DMS 273 (cell line): ENCODE measurements around the gene TFEB.

Source experiments
- DNase-seq: peaks from one replicate; lab custom pipeline; 2025; ENCODE audit not compliant: unreplicated experiment; lab: John Stamatoyannopoulos, UW

The TFEB gene

GRCh38 chr6:41692080-41692675, 43.2 kb downstream of the TFEB start:
- no peak for DNase-seq

DNA sequence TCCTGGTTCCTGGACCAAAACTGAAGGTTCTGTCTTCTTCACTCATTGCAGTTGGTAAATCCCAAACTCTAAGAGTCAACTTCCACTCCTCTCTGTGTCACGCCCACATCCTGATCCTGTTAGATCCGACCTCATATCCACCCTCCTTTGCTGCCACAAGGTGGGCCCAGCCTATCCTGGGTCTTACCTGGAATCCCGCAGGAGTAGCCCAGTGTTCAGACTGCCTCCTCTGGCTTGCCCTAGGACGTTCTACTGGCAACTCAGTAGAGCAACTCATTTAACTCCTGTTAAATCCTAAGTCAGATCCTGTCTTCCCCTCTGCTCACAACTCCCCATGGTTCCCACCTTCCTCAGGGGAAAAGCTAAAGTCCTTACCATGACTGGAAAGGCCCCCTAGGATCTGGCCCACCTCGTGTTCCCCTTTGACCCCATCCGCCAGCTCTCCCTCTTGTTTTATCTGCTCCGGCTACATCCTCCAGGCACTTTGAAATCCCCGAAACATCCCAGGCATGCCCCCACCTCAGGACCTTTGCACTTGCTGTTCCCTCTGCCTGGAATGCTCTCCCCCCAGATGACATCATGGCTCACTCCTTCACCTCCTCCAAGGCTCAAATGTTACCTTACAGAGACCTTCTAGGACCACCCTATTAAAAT, 43.9 kb downstream of the TFEB start:
- DNase-seq, result no peak

- no peak for DNase-seq
These were observed 44.7 kb downstream of the TFEB start for GRCh38 chr6:41690541-41691330.

DNA sequence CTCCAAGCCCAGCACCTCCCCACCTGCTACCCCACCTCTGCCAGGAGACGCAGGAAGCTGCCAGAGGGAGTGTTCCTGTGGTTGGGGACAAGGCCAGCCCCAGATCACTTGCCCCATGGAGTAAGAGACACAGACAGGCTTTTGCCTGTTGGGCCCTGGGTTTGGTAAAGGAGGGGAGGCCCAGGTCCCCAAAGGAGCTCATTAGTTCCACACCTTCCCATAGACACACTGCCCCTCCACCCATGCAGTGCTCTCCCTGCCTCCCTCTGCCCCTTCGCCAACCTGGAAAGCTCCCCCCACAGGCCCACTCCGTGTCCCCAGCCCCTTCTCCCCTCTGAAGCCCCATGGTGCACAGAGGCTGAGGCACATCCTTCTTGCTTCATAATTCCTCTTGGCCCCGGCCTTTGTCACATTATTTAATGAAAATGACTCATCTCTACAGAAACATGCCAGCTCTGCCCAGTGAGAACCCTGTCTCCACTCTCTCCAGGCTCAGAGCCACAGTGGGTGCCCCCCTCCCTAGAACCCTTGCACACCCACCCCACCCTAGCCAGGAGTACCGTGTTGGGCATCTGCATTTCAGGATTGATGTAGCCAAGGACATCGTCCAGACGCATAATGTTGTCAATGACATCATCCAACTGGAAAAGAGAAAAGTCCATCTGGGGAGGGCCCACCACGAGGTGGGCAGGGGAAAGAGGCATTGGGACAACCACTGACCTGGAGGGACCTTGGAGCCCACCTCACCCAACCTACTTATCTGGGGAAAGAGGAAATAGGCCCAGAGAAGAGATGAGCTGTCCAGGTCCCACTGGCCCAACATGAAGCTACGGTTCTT, 46.0 kb downstream of the TFEB start:
- no peak for DNase-seq

DNA sequence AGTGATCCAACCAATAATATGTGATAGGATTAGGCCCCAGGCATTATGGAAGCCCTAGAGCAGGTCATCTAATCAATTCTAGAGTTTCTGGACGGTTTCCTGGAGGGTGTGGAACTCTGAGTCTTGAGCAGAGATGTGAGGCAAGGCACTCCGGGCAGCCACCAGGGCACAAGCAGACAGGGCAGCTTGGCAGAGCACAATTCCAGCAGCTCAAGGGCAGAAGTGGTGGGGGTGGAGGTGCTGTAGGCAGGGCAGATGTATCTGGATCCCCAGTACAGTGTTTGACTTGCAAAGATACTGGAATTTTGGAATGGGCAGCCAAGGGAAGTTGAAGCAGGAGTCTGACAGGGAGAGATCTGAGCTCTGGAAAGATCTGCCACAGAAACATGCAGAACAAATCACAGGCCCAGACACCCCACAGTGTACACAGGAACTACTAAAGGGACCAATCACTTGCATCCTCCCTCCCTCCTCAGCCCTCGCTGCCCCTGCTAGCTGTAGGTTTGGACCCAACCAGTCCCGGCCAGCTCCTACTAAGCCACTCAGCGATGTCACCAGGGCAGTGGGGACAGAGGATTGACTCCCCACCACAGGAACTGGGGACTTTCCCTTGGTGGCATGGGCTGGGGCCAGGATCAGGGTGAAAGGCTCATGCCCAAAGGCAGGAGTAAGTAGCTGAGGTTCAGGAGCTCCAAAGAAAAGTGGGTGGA, 47.0 kb downstream of the TFEB start:
- no peak for DNase-seq

DNA sequence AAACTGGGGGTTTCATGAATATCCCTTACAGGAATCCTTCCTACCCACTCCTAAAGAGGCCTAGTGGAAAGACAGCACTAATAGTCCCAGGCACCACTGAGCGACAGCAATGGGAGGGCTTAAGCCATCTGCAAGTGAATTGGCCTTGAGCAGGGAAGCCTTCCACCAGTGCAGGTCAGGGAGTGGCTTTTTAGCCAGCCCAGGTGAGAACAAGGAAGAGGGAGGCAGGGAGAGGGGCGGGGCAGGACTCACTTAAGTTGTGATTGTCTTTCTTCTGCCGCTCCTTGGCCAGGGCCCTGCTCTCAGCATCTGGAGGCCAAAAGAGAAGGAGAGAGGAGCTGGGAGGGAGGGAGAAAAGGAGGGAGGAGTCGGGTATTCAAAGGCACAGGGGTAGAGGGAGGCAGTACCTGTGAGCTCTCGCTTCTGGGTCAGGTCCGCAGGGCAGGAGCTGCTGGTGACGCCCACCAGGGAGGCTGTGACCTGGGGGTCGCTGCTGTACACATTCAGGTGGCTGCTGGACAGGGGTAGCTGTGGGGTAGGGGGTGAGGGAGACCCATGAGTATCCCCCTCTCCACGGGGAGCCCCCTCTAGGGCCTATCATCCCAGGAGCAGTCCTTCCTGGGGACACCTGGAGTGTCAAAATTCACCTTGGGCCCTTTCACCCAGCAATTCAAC, 47.8 kb downstream of the TFEB start:
- DNase-seq, result no peak

DNA sequence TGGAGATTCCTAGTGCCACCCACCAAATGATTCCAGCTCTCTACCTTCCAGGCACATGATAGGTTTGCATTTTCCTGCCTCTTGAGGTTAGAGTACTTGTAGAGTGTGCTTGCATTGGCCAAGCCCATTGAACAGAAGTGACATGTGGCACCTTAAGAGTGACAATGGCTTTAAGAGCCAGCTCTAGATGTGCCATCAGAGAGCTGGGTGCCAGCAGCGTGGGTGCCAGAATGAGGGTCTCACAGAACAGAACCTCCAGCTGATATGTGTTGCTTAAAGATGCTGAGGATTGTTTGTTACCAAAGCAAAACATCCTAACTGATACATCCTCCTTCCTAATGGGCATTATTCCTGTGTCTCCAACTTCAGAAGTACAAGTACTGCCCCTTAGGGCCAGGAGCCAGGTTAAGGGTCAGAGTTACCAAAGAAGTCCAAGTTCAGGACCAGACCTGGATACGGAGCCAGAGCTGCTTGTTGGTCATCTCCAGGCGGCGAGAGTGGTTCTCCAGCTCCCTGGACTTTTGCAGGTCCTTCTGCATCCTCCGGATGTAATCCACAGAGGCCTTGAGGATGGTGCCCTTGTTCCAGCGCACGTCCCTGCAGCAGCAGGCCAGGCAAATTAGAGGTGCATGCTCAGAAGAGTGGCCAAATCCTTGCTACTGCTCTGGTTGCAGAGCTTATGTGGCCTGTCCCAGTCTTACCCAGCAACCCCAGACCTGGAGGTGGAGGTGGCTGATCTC, 49.6 kb downstream of the TFEB start:
- DNase-seq, result no peak

DNA sequence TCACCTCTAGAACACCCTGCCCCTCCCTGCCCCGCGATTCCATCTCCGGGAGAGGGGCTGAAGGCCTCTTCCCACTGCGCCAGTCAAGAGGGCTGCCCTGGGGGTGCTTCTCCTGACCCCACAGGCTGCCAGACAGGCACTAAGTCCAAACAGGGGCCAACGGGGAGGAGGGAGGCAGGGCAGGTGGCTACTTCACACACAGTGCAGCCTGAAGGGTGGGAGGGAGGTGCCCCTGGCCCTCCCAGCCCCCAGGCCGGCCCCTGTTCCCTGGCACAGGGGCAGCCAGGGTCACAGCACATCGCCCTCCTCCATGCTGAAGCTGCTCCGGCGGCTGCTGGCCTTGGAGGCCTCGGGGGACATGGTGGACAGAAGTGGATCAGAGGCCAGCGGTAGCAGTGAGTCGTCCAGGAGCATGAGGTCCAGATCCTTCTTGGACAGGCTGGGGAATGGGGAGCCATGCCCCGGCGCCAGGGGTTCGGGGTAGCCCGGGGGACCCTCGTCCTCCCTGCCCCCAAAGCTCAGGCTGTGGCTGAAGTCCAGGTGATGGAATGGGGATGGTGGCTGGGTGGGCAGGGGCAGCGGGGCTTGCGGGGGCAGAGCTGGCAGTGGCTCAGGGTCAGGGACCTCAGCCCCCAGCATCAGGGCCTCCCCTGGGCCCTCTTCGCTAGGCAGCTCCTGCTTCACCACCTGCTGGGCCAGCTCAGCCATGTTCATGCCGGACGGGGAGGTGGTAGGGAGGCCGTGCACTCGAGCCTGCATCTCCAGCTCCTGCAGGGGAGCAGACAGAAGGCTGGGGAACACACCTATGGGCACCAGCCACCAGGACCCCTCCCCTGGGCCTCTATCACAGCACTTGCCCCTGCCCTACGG, 50.9 kb downstream of the TFEB start:
- no peak for DNase-seq

DNA sequence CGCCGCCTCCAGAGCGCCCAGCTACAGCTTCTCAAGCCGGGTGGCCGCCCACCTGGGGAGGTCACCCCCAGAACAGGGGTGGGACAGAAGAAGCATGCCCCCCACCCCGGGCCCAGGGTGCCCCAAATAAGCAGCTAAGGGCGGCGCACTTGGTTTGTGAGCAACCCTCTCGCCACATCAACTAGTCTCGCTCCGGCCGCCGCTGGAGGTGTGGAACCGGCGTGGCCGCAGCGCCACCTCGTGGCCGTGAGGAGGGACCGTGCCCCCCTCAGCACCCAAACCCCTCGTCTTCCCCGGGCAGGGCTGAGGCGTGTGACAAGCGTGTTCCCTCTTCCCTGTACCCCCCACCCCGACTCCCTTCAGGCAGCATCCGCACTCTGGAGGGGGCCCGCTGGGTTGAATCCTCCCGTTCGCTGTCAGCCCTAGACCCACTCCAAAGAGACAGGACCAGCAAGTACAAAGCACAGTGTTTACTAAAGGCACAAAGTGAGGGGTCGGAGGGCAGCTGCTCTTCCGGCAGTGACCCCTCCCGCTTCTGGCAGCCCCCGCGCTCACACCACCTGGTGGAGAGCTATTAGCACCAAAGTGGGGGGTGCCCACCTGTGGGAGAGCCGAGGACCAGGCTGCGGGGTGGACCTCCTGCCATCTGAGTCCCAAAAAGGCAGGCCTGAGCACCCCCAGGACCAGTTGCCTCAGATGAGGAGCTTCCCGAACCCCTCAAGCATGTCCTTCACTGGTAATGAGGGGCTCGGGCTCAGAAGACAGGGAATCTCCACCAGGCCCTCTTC, 51.7 kb downstream of the TFEB start:
- DNase-seq, result peak; percentile 91

DNA sequence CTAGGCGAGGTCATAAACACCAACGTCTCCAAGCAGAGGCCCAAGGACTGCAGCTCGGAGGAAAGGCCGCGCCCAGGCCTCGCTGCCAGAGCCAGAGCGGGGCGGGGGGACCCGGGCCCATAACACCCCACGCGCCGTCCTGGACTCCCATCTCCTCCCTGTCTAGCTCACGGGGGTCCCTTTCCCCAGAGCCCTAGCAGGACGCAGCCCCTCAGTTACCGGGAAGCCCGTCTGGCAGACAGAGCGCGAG, 52.2 kb downstream of the TFEB start:
- no peak for DNase-seq

DNA sequence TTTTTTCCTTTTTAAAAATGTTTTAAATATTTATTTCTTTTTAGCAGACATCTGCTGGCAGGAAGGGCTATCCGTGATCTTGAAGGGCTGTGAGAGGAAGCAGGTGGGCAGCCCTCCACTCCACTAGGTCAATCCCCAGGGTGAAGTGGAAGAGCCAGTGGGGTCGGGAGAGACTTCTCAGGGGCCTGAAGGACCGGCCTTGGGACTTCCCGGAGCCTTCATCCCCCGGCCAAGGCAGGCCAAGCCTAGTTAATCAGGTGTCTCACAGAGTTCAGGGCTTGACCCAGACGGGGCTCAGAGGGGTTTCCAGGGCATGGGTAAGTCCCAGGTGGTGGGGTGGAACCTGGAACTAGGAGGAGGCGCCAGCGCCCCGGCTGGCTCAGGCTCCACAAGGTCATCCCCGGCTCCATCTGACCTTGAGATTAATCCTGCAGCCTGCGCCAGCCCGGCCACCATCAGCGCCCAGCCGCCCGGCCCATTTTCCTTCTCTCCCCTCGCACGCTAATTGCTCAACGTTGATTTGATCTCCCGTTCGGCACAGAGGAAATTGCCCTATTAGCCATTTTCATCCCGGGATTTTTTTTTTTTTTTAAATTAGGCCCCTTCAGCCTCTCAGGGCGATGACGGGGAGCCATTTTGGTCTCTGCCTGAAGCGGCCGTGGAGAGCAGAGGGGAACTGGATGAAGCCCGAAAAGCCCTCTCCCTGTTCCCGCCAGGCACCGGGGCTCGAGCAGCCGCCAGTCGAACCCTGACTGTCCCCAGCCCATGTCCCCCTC, 52.7 kb downstream of the TFEB start:
- DNase-seq, result no peak

DNA sequence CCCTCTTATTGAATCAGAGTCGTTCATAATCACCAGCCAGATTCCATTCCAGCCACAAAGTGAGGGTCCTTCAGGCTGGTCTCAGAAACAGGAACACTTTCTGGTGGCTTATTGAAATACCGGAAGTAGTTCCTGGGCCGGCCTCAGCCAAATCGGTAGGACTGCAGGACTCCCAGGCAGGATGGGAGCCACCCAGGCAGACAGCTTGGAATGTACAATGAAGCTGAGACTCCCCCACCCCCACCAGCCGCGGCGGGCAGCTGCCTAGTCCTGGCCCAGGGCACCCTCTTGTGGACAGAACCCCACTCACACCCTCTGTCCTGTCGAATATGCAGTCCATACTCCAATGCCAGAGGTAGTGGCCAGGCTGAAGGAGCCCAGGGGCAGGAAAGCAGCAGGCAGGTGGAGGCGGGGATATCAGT, 53.3 kb downstream of the TFEB start:
- DNase-seq, result peak; percentile 96

DNA sequence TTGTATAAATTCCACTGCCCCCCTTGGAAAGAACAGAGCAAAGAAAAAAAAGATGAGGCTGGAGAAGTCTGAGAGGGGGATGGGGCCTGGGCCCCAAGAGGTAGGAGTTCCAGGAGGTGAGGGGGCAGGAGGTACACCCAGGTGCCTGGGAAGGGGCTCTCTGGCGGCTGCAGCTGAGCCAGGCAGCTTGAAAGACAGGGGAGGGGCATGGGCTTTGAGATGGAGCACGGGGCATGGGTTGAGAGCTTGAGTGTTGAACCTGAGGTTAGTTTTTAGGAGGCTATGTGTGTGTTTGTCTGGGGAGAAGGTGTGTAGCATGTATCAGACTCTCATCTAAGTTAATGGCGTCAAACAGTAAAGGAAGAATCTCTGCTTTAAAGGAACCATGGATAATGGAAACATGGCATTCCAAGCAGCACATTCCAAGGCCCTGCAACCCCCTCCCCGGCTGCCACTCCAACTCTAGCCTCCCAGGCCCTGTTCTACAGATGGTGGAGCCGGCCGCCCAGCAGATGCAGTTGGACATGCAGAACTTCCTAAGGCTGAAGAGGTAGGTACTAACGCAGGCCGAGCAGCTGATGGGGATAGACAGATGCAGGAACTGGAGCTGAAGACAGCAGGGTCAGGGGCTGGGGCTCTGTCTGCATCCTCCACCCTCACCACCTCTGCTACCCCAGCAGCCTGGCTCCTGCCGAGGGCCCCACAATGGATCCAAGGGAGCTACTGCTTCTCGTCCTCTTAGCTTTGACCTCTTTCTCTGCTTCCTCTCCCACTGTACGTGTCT, 55.0 kb downstream of the TFEB start:
- DNase-seq, result no peak

- no peak for DNase-seq
These were observed 55.7 kb downstream of the TFEB start for GRCh38 chr6:41679696-41680095.

DNA sequence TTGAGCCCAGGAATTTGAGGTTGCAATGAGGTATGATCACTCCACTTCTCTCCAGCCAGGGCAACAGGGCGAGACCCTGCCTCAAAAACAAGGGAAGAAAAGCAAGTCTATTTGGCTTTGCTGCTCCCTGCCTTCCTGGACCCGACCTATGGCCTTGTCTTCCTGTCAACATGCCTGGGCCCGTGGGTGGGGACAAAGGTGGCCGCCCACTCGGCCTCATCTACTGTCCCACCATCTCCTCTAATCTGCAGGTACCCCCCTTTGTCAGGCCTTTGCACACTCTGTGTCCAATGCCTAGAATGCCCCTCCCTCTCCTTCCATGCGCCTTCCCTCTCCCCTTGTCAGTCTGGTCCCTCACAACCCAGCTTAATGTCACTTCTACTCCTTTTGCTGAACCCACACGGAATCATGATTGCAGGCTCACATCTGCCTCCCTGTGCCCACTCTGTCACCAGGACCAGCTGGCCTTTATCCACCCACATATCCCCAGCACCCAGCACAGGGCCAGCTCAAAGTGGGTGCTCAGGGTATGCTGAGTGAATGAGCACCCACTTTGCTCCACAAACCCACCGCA, 56.8 kb downstream of the TFEB start:
- no peak for DNase-seq
